NCI-H2107 treated with DMSO at 0.1 percent for 48 hours (cell line): Measurements from ENCODE around the gene RGS19.

Experiments
- DNase-seq: peaks from one replicate; lab custom pipeline; 2025; ENCODE audit not compliant: unreplicated experiment; lab: John Stamatoyannopoulos, UW

The RGS19 gene

GRCh38 chr20:64036346-64037198 is 42.7 kb downstream of the RGS19 start:
- no peak for DNase-seq

- DNase-seq: no peak
Observed at GRCh38 chr20:64035933-64036345, 43.4 kb downstream of the RGS19 start, which contains the start of gene C20orf204. TSS of gene C20orf204 (plus strand) at chr20:64036182. CDS start at chr20:64036324, 142 bp downstream.

- DNase-seq: no peak
Observed at GRCh38 chr20:64035066-64035932, 44.0 kb downstream of the RGS19 start.

- no peak for DNase-seq
Observed at GRCh38 chr20:64033981-64034493, 45.3 kb downstream of the RGS19 start.

- DNase-seq: no peak
Observed at GRCh38 chr20:64032706-64033624, 46.4 kb downstream of the RGS19 start.

- DNase-seq: no peak
Observed at GRCh38 chr20:64031822-64032314, 47.5 kb downstream of the RGS19 start.

- DNase-seq: no peak
Observed at GRCh38 chr20:64030371-64031134, 48.8 kb downstream of the RGS19 start.

GRCh38 chr20:64029293-64030117 is 49.8 kb downstream of the RGS19 start:
- DNase-seq: no peak

- DNase-seq: no peak
Observed at GRCh38 chr20:64027981-64028685, 51.2 kb downstream of the RGS19 start.

- DNase-seq: no peak
Observed at GRCh38 chr20:64025826-64026412, 53.4 kb downstream of the RGS19 start.

GRCh38 chr20:64025101-64025825 is 54.1 kb downstream of the RGS19 start:
- DNase-seq: no peak

- no peak for DNase-seq
Observed at GRCh38 chr20:64024141-64024990, 55.0 kb downstream of the RGS19 start.

- no peak for DNase-seq
Observed at GRCh38 chr20:64023361-64024140, 55.8 kb downstream of the RGS19 start.
